Endothelial cell of umbilical vein (primary cell): ENCODE results near the gene CBFA2T3.

Experiments
- CTCF ChIP-seq, 2 donors: IDR thresholded peaks; 1 replicate in 1 of 2; 2 replicates in 1 of 2; pipeline ENCODE4 v1.5.1; 2011; ENCODE audit warnings: low read length in 2 of 2, mild to moderate bottlenecking in 2 of 2, moderate library complexity in 2 of 2, control low read depth in 1 of 2, inconsistent platforms in 1 of 2, low read depth in 1 of 2; ENCODE audit not compliant: insufficient read depth in 1 of 2; ENCODE audit errors: extremely low read depth in 1 of 2
- EZH2 ChIP-seq: IDR thresholded peaks from 2 replicates; pipeline ENCODE4 v1.6.1; 2012; ENCODE audit warnings: borderline replicate concordance, low read depth, mild to moderate bottlenecking, moderate library complexity, low read length, inconsistent platforms; ENCODE audit not compliant: severe bottlenecking
- MAX ChIP-seq: IDR thresholded peaks from 2 replicates; pipeline ENCODE4 v1.6.1; 2011; ENCODE audit not compliant: insufficient read depth, insufficient read length
- POLR2A ChIP-seq: IDR thresholded peaks from 2 replicates; pipeline ENCODE4 v1.6.1; 2012; ENCODE audit warnings: low read depth, mild to moderate bottlenecking, control low read depth, low read length

- TF ChIP-seq CTCF (IDR thresholded peaks at IDR 0.05; ENCODE audit: extremely low read depth in 1 of 2, insufficient read depth in 1 of 2, low read depth in 1 of 2, low read length in 2 of 2) (no peak), MAX (no peak), POLR2A (no peak), EZH2 (no peak)
Observed at GRCh38 chr16:88967830-88968588, 9.0 kb downstream of the CBFA2T3 start.
